Measurements from ENCODE around the gene MAGEC1. TPM values are rescaled to one million over a fixed set of nuclear protein-coding genes. Genes with fewer than 3 reads are reported as not detected.

MAGEC1 gene
- polyA plus RNA-seq, 1 donor from 2014 or later: not detected

- no peak overlapping the region for H3K4me3 ChIP-seq (ENCODE audit: low read length)
- no peaks in the 10 kb centered on the region for H3K36me3 ChIP-seq (ENCODE audit: insufficient read depth, low read length)
- H3K79me2 ChIP-seq (replicated peaks; ENCODE audit: insufficient read depth, low read length): no peaks in the 10 kb centered on the region
- TF ChIP-seq MXI1 (conservative IDR thresholded peaks at IDR 0.05; ENCODE audit: poor library complexity, severe bottlenecking) (no peak), RAD21 (conservative IDR thresholded peaks at IDR 0.05) (no peak), EP300 (conservative IDR thresholded peaks at IDR 0.05; ENCODE audit: poor library complexity, severe bottlenecking) (no peak), TAF1 (IDR thresholded peaks at IDR 0.05; ENCODE audit: low read depth) (no peak), REST (IDR thresholded peaks at IDR 0.05; ENCODE audit: borderline replicate concordance) (no peak), SMC3 (conservative IDR thresholded peaks at IDR 0.05; ENCODE audit: poor library complexity) (no peak), POLR2AphosphoS5 (IDR thresholded peaks at IDR 0.05) (no peak), EZH2 (IDR thresholded peaks at IDR 0.05; ENCODE audit: borderline replicate concordance, insufficient read depth, low read length, poor library complexity, severe bottlenecking) (no peak), CTCF (IDR thresholded peaks at IDR 0.05; ENCODE audit: poor library complexity, severe bottlenecking) (no peak)
- no peak overlapping the region for H3K4me2 ChIP-seq (ENCODE audit: low read length)
- no peaks in the 10 kb centered on the region for H3F3A ChIP-seq (ENCODE audit: insufficient read depth, low read length, poor library complexity, severe bottlenecking)
- H4K20me1 ChIP-seq (ENCODE audit: insufficient read depth): no peaks in the 10 kb centered on the region
- H3K27ac ChIP-seq (ENCODE audit: low read length): no peak overlapping the region
- no peaks in the 10 kb centered on the region for H3K9me2 ChIP-seq (ENCODE audit: insufficient read depth, low read length)
- H2AFZ ChIP-seq (ENCODE audit: low read depth, low read length): no peak overlapping the region
- no peaks in the 10 kb centered on the region for H3K9me3 ChIP-seq (ENCODE audit: low read length)
- H3K27me3 ChIP-seq (ENCODE audit: insufficient read depth, low read depth, low read length): no peaks in the 10 kb centered on the region
- no peak overlapping the region for H3K9ac ChIP-seq (ENCODE audit: low read length)
Measured at GRCh38 chrX:141917801-141918200, 14.1 kb downstream of the MAGEC1 start.

GRCh38 chrX:141924293-141924692 lies 20.6 kb downstream of the MAGEC1 start:
- no peak overlapping the region for H3K27ac ChIP-seq (ENCODE audit: low read length)
- no peaks in the 10 kb centered on the region for H3K79me2 ChIP-seq (replicated peaks; ENCODE audit: insufficient read depth, low read length)
- H3K9ac ChIP-seq (ENCODE audit: low read length): no peak overlapping the region
- TF ChIP-seq SMC3 (conservative IDR thresholded peaks at IDR 0.05; ENCODE audit: poor library complexity) (no peak), MXI1 (conservative IDR thresholded peaks at IDR 0.05; ENCODE audit: poor library complexity, severe bottlenecking) (no peak), TAF1 (IDR thresholded peaks at IDR 0.05; ENCODE audit: low read depth) (no peak), CTCF (IDR thresholded peaks at IDR 0.05; ENCODE audit: poor library complexity, severe bottlenecking) (no peak), EP300 (conservative IDR thresholded peaks at IDR 0.05; ENCODE audit: poor library complexity, severe bottlenecking) (no peak), RAD21 (conservative IDR thresholded peaks at IDR 0.05) (no peak)
- H3K4me2 ChIP-seq (ENCODE audit: low read length): no peak overlapping the region
- H3K27me3 ChIP-seq (ENCODE audit: insufficient read depth, low read depth, low read length): no peaks in the 10 kb centered on the region
- no peaks in the 10 kb centered on the region for H3F3A ChIP-seq (ENCODE audit: insufficient read depth, low read length, poor library complexity, severe bottlenecking)
- no peaks in the 10 kb centered on the region for H3K9me3 ChIP-seq (ENCODE audit: low read length)
- H3K4me3 ChIP-seq (ENCODE audit: low read length): no peak overlapping the region
- no peak overlapping the region for H2AFZ ChIP-seq (ENCODE audit: low read depth, low read length)
- H3K9me2 ChIP-seq (ENCODE audit: insufficient read depth, low read length): no peaks in the 10 kb centered on the region
- H4K20me1 ChIP-seq (ENCODE audit: insufficient read depth): no peaks in the 10 kb centered on the region
- H3K36me3 ChIP-seq (ENCODE audit: insufficient read depth, low read length): no peaks in the 10 kb centered on the region

Data from neural cell (in vitro differentiated cells).